Aorta (tissue), 5 donors: ENCODE results near the gene ABTB2. TPM values are rescaled to one million over a fixed set of nuclear protein-coding genes. Genes with fewer than 3 reads are reported as not detected.
"Not testable (repeated sequence)": the region's sequence is repeated elsewhere in the genome, so short reads cannot be mapped to it uniquely, and the experiment has no call there.

Source experiments
- ATAC-seq: fragments of 200-7000 bp; cut with Tn5 transposase; one replicate; pipeline ENCODE4 v1.9.1; 2022; ENCODE audit warnings: moderate library complexity; ENCODE audit not compliant: low FRiP score
- DNase-seq, 2 donors: peaks; one replicate each; pipeline ENCODE4 v3.0.0-alpha.2; 2020
- H3K27ac ChIP-seq, 2 donors: one replicate each; pipeline ENCODE4 v1.5.1; 2013; ENCODE audit warnings: low read length in 2 of 2, mild to moderate bottlenecking in 2 of 2, moderate library complexity in 2 of 2, control low read depth in 1 of 2, inconsistent platforms in 1 of 2, low read depth in 1 of 2
- H3K27me3 ChIP-seq, 2 donors: one replicate each; pipeline ENCODE4 v1.6.1; 2013; ENCODE audit warnings: control low read depth in 1 of 2, low read length in 1 of 2, mild to moderate bottlenecking in 1 of 2, moderate library complexity in 1 of 2; ENCODE audit not compliant: insufficient read depth in 2 of 2, control insufficient read depth in 1 of 2
- H3K36me3 ChIP-seq, 2 donors: one replicate each; pipeline ENCODE4 v1.6.1; 2013; ENCODE audit warnings: control low read depth in 1 of 2, low read length in 1 of 2, mild to moderate bottlenecking in 1 of 2; ENCODE audit not compliant: insufficient read depth in 2 of 2, control insufficient read depth in 1 of 2
- H3K4me1 ChIP-seq, 2 donors: one replicate each; pipeline ENCODE4 v1.6.1; 2013; ENCODE audit warnings: low read length in 2 of 2, control low read depth in 1 of 2, mild to moderate bottlenecking in 1 of 2, moderate library complexity in 1 of 2; ENCODE audit not compliant: insufficient read depth in 2 of 2, control insufficient read depth in 1 of 2
- H3K4me3 ChIP-seq, 2 donors: one replicate each; pipeline ENCODE4 v1.5.1; 2013; ENCODE audit warnings: low read length in 2 of 2, control low read depth in 1 of 2, mild to moderate bottlenecking in 1 of 2
- H3K9me3 ChIP-seq: one replicate; pipeline ENCODE4 v1.6.1; 2013; ENCODE audit warnings: mild to moderate bottlenecking, low read length; ENCODE audit not compliant: control insufficient read depth
- WGBS, 2 donors: extraction: QIAGEN DNeasy Blood & Tissue Kit; methylation state at CpG; one replicate each; pipeline ENCODE4 v1.1.7; 2013; 5-methylcytosine and 5-hydroxymethylcytosine counted together
- intact Hi-C, 2 donors: fragments of 100-400 bp; cut with DNase I; formaldehyde crosslinking; loops; one replicate each; pipeline versions ENCODE4 v1.14.2 to v1.15.0; 2022
- polyA plus RNA-seq, 2 donors: library from polyadenylated mRNA; stranded (reverse); fragments of 200-250 nt; gene quantifications; one replicate each; pipeline ENCODE4 v1.2.3, GENCODE V29; 2013
- total RNA-seq, 2 donors: library from RNA; stranded (reverse); fragmentation: NEBNext Ultra II Directional; extraction: Animal tissue kit (Norgen Biotek cat#: 25700); gene quantifications; one replicate each; pipeline ENCODE4 v1.2.1, GENCODE V29; 2021
- donor health status: healthy with polysubstance abuse.
- donor health status: Bipolar disorder and iron deficiency.
- donor health status: DM: no; HTN: no; CAD: no.
- donor health status: DM: no; HTN: no; CAD: no.
- donor health status: DM: yes; HTN: yes; CAD: no.

The ABTB2 gene
- total and polyA plus RNA-seq, 4 donors: 2.9 to 11.4 (median 6.9) TPM

DNA sequence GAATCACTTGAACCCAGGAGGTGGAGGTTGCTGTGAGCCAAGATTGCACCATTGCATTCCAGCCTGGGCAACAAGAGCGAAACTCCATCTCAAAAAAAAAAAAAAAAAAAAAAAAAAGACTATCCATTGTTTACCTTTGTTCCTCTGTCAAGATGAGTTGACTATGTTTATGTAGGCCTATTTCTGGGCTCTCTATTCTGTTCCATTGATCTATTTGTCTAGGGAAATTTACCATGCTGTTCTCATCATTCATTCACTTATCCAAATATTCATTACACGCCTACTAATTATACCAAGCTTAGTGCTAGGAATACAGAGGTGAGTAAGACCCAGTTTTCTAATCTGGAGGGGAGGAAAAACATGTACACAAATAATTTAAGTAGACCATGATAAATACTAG, 139.1 kb downstream of the ABTB2 start:
- WGBS, 2 donors: 94 to 100% methylated on average over 2 of the region's 2 CpGs
- DNase-seq, H3K27me3 ChIP-seq, H3K4me1 ChIP-seq, ATAC-seq, H3K36me3 ChIP-seq, intact Hi-C loops, H3K9me3 ChIP-seq, H3K4me3 ChIP-seq, H3K27ac ChIP-seq: not testable (repeated sequence)

- Histone ChIP-seq H3K4me1 (peaks cover 0 to 2% of the 10 kb centered on the region in 2 donors), H3K27ac (no peak overlapping the region), H3K9me3 (no peaks in the 10 kb centered on the region), H3K27me3 (no peaks in the 10 kb centered on the region), H3K4me3 (no peak overlapping the region), H3K36me3 (no peaks in the 10 kb centered on the region)
- ATAC-seq (no peak), DNase-seq (no peak)
- intact Hi-C loops: no loop called here
Observed at GRCh38 chr11:34218067-34218466, 139.7 kb downstream of the ABTB2 start.

DNA sequence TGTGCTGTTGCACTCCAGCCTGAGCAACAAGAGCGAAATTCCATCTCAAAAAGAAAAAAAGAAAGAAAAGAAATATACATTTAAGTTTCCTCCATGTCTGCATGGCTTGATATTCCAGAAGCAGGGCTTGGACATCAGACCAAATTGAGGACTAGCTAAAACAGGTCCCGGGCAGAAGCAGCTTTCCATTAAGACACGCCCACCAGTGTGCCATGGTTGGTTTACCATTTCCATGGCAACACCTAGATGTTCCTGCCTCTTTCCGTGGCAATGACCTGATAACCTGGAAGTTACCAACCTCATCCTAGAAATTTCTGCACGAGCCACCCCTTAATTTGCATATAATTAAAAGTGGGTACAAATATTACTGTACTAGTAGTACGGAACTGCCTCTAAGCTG, 141.1 kb downstream of the ABTB2 start:
- H3K9me3 ChIP-seq: no peaks in the 10 kb centered on the region
- ATAC-seq: no peak
- intact Hi-C loops: no loop called here
- H3K4me3 ChIP-seq: no peak overlapping the region
- H3K27me3 ChIP-seq: no peaks in the 10 kb centered on the region
- WGBS, 2 donors: 76 to 84% methylated on average over 6 of the region's 6 CpGs
- peaks cover 0 to 2% of the 10 kb centered on the region in 2 donors for H3K4me1 ChIP-seq
- no peak overlapping the region for H3K27ac ChIP-seq
- no peaks in the 10 kb centered on the region for H3K36me3 ChIP-seq
- DNase-seq: no peak

DNA sequence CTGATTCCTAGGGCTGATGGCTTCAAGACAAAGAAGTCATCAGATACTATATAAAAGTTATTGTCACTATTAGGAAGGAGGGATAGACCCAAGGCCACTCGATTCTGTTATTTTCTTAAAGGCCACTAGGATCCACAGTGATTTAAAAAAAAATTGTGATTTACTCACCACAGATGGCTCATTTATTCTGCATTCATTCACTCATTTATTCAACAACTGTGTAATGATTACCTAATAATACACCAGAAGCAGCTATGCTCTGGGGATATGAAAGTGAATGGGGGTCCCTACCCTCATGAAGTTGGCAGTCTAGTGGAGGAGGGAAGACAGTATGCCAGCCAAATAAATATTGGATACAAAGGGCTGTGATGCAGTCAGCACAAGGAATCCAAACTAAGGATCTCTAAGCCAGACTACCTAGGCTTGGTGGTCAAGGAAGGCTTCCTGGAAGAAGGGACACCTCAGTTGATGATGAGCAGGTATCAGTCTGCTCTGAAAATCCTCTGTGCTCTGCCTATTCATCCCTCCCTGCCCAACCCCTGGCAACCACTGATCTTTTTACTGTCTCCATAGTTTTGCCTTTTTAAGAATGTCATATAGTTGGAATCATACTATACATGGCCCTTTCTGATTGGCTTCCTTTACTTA, 141.9 kb downstream of the ABTB2 start:
- 73 to 89% methylated on average over 1 of the region's 1 CpG for WGBS, 2 donors
- no peak for ATAC-seq

GRCh38 chr11:34214961-34215805, 142.6 kb downstream of the ABTB2 start:
- Histone ChIP-seq H3K27ac (no peak overlapping the region), H3K4me1 (peaks cover 0 to 2% of the 10 kb centered on the region in 2 donors), H3K36me3 (no peaks in the 10 kb centered on the region), H3K9me3 (no peaks in the 10 kb centered on the region), H3K27me3 (no peaks in the 10 kb centered on the region), H3K4me3 (no peak overlapping the region)
- ATAC-seq (no peak), DNase-seq (no peak)
- intact Hi-C loops: no loop called here
- WGBS, 2 donors: 70 to 81% methylated on average over 5 of the region's 5 CpGs

More for the DNA sequence above, 141.9 kb downstream of the ABTB2 start:
- DNase-seq: no peak
- Histone ChIP-seq H3K9me3 (no peaks in the 10 kb centered on the region), H3K4me1 (peaks cover 0 to 2% of the 10 kb centered on the region in 2 donors), H3K4me3 (no peak overlapping the region), H3K27ac (no peak overlapping the region), H3K36me3 (no peaks in the 10 kb centered on the region), H3K27me3 (no peaks in the 10 kb centered on the region)
- intact Hi-C loops: no loop called here

GRCh38 chr11:34213366-34213765, 144.4 kb downstream of the ABTB2 start:
- Histone ChIP-seq H3K36me3 (no peaks in the 10 kb centered on the region), H3K27ac (no peak overlapping the region), H3K4me1 (peaks cover 0 to 2% of the 10 kb centered on the region in 2 donors), H3K27me3 (no peaks in the 10 kb centered on the region), H3K9me3 (no peaks in the 10 kb centered on the region), H3K4me3 (no peak overlapping the region)
- ATAC-seq: no peak
- WGBS, 2 donors: 53% methylated on average over 5 of the region's 5 CpGs
- no peak for DNase-seq
- intact Hi-C loops: no loop called here

DNA sequence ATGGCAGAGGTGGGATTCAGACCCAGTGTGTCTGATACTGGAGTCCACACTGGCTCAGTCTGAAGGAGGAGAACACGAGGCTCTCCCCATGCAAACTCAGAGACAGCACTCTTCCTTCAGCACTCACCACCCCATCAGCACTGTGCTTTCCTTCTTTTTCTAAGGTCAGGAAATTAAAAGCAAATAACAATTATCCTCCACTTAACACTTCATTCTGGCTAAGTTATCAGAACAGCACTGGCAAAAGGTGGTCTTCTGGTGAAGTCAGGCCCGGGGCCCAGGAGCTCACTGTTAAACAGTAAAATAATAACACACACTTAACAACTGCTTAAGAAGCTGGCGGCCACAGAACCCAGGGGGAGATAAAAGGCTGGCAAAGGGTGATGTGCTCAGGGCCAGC, 145.2 kb downstream of the ABTB2 start:
- Histone ChIP-seq H3K4me1 (peaks cover 0 to under 1% of the 10 kb centered on the region in 2 donors), H3K27me3 (no peaks in the 10 kb centered on the region), H3K27ac (no peak overlapping the region), H3K9me3 (no peaks in the 10 kb centered on the region), H3K36me3 (no peaks in the 10 kb centered on the region), H3K4me3 (no peak overlapping the region)
- ATAC-seq (no peak), DNase-seq (no peak)
- intact Hi-C loops: no loop called here
- 76 to 80% methylated on average over 3 of the region's 3 CpGs for WGBS, 2 donors

- Histone ChIP-seq H3K27ac (no peak overlapping the region), H3K4me1 (no peaks in the 10 kb centered on the region), H3K9me3 (no peaks in the 10 kb centered on the region), H3K27me3 (no peaks in the 10 kb centered on the region), H3K4me3 (no peak overlapping the region), H3K36me3 (no peaks in the 10 kb centered on the region)
- DNase-seq (no peak), ATAC-seq (no peak)
- WGBS, 2 donors: 76 to 85% methylated on average over 4 to 5 of the region's 5 CpGs
- intact Hi-C loops: no loop called here
Observed at GRCh38 chr11:34209809-34210208, 148.0 kb downstream of the ABTB2 start.
